Spinal cord (tissue), 10 donors: ENCODE results near the gene LRRTM2. TPM values are rescaled to one million over a fixed set of nuclear protein-coding genes. Genes with fewer than 3 reads are reported as not detected.

Experiments used
- DNase-seq, 6 donors: peaks; one replicate each; pipeline versions ENCODE4 v3.0.0 to v3.0.0-alpha.2; 2013 to 2015; ENCODE audit warnings: low spot score in 6 of 6, low read depth in 4 of 6
- H3K27ac ChIP-seq: one replicate; pipeline ENCODE4 v1.5.1; 2013; ENCODE audit warnings: low read depth, low read length, control low read depth
- H3K27me3 ChIP-seq: one replicate; pipeline ENCODE4 v1.6.1; 2013; ENCODE audit warnings: low read length; ENCODE audit not compliant: control insufficient read depth, insufficient read depth
- H3K36me3 ChIP-seq: one replicate; pipeline ENCODE4 v1.6.1; 2013; ENCODE audit warnings: low read length; ENCODE audit not compliant: control insufficient read depth, insufficient read depth
- H3K4me1 ChIP-seq: one replicate; pipeline ENCODE4 v1.6.1; 2013; ENCODE audit warnings: low read length; ENCODE audit not compliant: control insufficient read depth, insufficient read depth
- H3K4me3 ChIP-seq: one replicate; pipeline ENCODE4 v1.5.1; 2013; ENCODE audit warnings: low read depth, low read length, control low read depth
- H3K9me3 ChIP-seq: one replicate; pipeline ENCODE4 v1.6.1; 2013; ENCODE audit warnings: low read length; ENCODE audit not compliant: control insufficient read depth, insufficient read depth
- WGBS: methylation state at CpG from one replicate; pipeline ENCODE4 v1.1.5; 2013; ENCODE audit warnings: missing lambda C conversion rate; ENCODE audit not compliant: insufficient coverage; 5-methylcytosine and 5-hydroxymethylcytosine counted together
- polyA plus RNA-seq, 2 donors: library from polyadenylated mRNA; unstranded; fragments of 120-200 nt; gene quantifications; one replicate each; pipeline ENCODE4 v1.2.1, GENCODE V29; 2013; ENCODE audit not compliant: insufficient read length in 2 of 2
- total RNA-seq, 2 donors: library from RNA; depleted of rRNA in 1 of 2; stranded (reverse); fragments of 120-200 nt in 1 of 2; fragments of >200 nt in 1 of 2; gene quantifications; one replicate each; pipeline versions ENCODE4 v1.2.3 to v1.2.4, GENCODE V29; 2013 to 2014
- donor health status: healthy.

The LRRTM2 gene
- total and polyA plus RNA-seq, 4 donors, result 16.8 to 50.4 (median 25.8) TPM

- no peak for DNase-seq
- 71% methylated on average over 1 of the region's 2 CpGs for WGBS
- peaks cover 7% of the 10 kb centered on the region for H3K36me3 ChIP-seq
- no peaks in the 10 kb centered on the region for H3K9me3 ChIP-seq
- no peaks in the 10 kb centered on the region for H3K4me1 ChIP-seq
- H3K27ac ChIP-seq, result no peak overlapping the region
- no peak overlapping the region for H3K4me3 ChIP-seq
- no peaks in the 10 kb centered on the region for H3K27me3 ChIP-seq
These were observed 42.9 kb downstream of the LRRTM2 start for GRCh38 chr5:138832218-138832617.

DNA sequence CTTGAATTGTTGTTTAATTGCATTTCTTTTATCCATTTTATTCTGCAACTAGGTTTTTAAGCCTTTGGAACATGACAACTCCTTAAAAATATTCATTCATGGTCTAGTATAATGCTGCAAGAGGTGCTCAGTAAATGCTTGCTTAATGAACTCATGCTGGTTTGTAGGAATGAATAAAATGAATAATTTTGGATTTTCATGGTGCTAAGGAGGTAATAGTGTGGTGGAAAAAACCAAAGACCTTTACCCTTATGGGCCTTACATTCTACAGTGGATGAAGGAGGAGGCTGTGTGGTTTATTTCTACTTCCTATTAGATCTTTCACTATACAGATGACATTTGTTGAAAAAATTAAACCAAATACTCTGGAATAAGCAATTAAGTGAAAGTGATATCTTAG lies 43.4 kb downstream of the LRRTM2 start:
- no peaks in the 10 kb centered on the region for H3K27me3 ChIP-seq

GRCh38 chr5:138829341-138829740 lies 45.8 kb downstream of the LRRTM2 start:
- Histone ChIP-seq H3K27ac (no peak overlapping the region), H3K27me3 (no peaks in the 10 kb centered on the region), H3K4me1 (no peaks in the 10 kb centered on the region), H3K36me3 (peaks cover 7% of the 10 kb centered on the region), H3K4me3 (no peak overlapping the region), H3K9me3 (no peaks in the 10 kb centered on the region)
- WGBS, result no CpG with 5 or more reads among the region's 3 CpGs
- no peak for DNase-seq

More for the DNA sequence above, 43.4 kb downstream of the LRRTM2 start:
- Histone ChIP-seq H3K4me3 (no peak overlapping the region), H3K9me3 (no peaks in the 10 kb centered on the region), H3K36me3 (peaks cover 7% of the 10 kb centered on the region), H3K27ac (no peak overlapping the region), H3K4me1 (no peaks in the 10 kb centered on the region)
- DNase-seq, result no peak

GRCh38 chr5:138828556-138828955 lies 46.6 kb downstream of the LRRTM2 start:
- no peak for DNase-seq
- no peak overlapping the region for H3K27ac ChIP-seq
- H3K9me3 ChIP-seq, result no peaks in the 10 kb centered on the region
- no peaks in the 10 kb centered on the region for H3K27me3 ChIP-seq
- no peaks in the 10 kb centered on the region for H3K4me1 ChIP-seq
- WGBS, result no CpG with 5 or more reads among the region's 4 CpGs
- no peak overlapping the region for H3K4me3 ChIP-seq
- peaks cover 7% of the 10 kb centered on the region for H3K36me3 ChIP-seq

GRCh38 chr5:138824924-138825863 lies 49.9 kb downstream of the LRRTM2 start:
- Histone ChIP-seq H3K36me3 (peaks cover 7% of the 10 kb centered on the region), H3K4me1 (no peaks in the 10 kb centered on the region), H3K27me3 (no peaks in the 10 kb centered on the region), H3K4me3 (no peak overlapping the region), H3K9me3 (no peaks in the 10 kb centered on the region), H3K27ac (no peak overlapping the region)
- peak in 2 of 6 donors; percentile 18 to 56 for DNase-seq
- no CpG with 5 or more reads among the region's 5 CpGs for WGBS

DNA sequence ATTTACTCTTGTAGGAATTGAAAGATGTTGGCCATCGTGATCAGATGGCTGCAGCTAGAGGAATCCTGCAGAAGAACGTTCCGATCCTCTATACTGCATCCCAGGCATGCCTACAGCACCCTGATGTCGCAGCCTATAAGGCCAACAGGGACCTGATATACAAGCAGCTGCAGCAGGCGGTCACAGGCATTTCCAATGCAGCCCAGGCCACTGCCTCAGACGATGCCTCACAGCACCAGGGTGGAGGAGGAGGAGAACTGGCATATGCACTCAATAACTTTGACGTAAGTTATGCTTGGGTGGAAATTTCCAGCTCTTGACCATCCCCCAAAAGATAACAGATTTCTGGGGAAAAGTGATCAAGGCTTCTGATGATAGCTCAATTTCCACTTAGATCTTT lies 50.6 kb downstream of the LRRTM2 start:
- Histone ChIP-seq H3K9me3 (no peaks in the 10 kb centered on the region), H3K27ac (no peak overlapping the region), H3K27me3 (no peaks in the 10 kb centered on the region), H3K36me3 (peaks cover 7% of the 10 kb centered on the region), H3K4me1 (no peaks in the 10 kb centered on the region), H3K4me3 (no peak overlapping the region)
- no peak for DNase-seq
- 89% methylated on average over 5 of the region's 7 CpGs for WGBS

- WGBS, result no CpG with 5 or more reads among the region's 3 CpGs
- H3K4me3 ChIP-seq, result no peak overlapping the region
- no peaks in the 10 kb centered on the region for H3K9me3 ChIP-seq
- H3K27me3 ChIP-seq, result no peaks in the 10 kb centered on the region
- DNase-seq, result no peak
- H3K4me1 ChIP-seq, result no peaks in the 10 kb centered on the region
- H3K27ac ChIP-seq, result no peak overlapping the region
- no peaks in the 10 kb centered on the region for H3K36me3 ChIP-seq
These were observed 54.4 kb downstream of the LRRTM2 start for GRCh38 chr5:138820695-138821094.

DNA sequence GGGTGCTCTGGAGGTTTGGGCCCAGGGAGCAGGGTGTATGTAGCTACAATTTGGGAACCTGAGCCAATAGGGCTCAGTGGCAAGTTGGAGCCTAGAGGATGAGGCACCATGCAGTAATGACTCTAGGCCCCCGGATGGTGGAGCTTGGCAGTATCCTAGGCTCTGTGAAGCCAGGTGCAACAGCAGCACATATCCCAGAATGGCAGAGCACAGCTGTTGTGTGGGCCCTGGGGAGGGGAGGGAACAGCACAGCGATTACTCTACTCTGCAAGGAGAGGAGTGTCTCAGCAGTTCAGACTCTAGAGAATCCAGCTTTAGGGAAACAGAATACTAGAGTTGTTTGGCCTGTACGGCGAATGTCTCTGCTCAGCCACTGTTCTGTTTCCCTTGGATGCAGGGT lies 56.1 kb downstream of the LRRTM2 start:
- H3K9me3 ChIP-seq, result no peaks in the 10 kb centered on the region
- WGBS, result 76% methylated on average over 4 of the region's 4 CpGs
- H3K4me3 ChIP-seq, result no peak overlapping the region
- H3K36me3 ChIP-seq, result no peaks in the 10 kb centered on the region
- no peak overlapping the region for H3K27ac ChIP-seq
- H3K4me1 ChIP-seq, result no peaks in the 10 kb centered on the region
- H3K27me3 ChIP-seq, result no peaks in the 10 kb centered on the region
- DNase-seq, result peak in 1 of 6 donors; percentile 57
